ENCODE measurements around the gene HHAT. TPM values are rescaled to one million over a fixed set of nuclear protein-coding genes. Genes with fewer than 3 reads are reported as not detected.

Gene HHAT
- total RNA-seq, 1 donor from 2014 or later = 2.9 TPM

GRCh38 chr1:210367566-210367965 lies 38.9 kb downstream of the HHAT start:
- no peak for TF ChIP-seq CTCF (IDR thresholded peaks at IDR 0.05; ENCODE audit: insufficient read depth, low read length, severe bottlenecking)
- FAIRE-seq = peak; percentile 13
- no peak overlapping the region for H3K4me3 ChIP-seq (ENCODE audit: low read depth, low read length)
- no peaks in the 10 kb centered on the region for H3K36me3 ChIP-seq (ENCODE audit: control insufficient read depth, insufficient read depth, low read length)
- no peaks in the 10 kb centered on the region for H3K27me3 ChIP-seq (ENCODE audit: control insufficient read depth, insufficient read depth, low read length)
- no peak for DNase-seq (ENCODE audit: low read depth)

GRCh38 chr1:210369425-210369824 lies 40.7 kb downstream of the HHAT start:
- Histone ChIP-seq H3K27me3 (ENCODE audit: control insufficient read depth, insufficient read depth, low read length) (no peaks in the 10 kb centered on the region), H3K36me3 (ENCODE audit: control insufficient read depth, insufficient read depth, low read length) (no peaks in the 10 kb centered on the region), H3K4me3 (ENCODE audit: low read depth, low read length) (no peak overlapping the region)
- TF ChIP-seq CTCF (IDR thresholded peaks at IDR 0.05; ENCODE audit: insufficient read depth, low read length, severe bottlenecking) = no peak
- DNase-seq (ENCODE audit: low read depth) (no peak), FAIRE-seq (no peak)

- Histone ChIP-seq H3K4me3 (ENCODE audit: low read depth, low read length) (no peak overlapping the region), H3K36me3 (ENCODE audit: control insufficient read depth, insufficient read depth, low read length) (no peaks in the 10 kb centered on the region), H3K27me3 (ENCODE audit: control insufficient read depth, insufficient read depth, low read length) (no peaks in the 10 kb centered on the region)
- no peak for TF ChIP-seq CTCF (IDR thresholded peaks at IDR 0.05; ENCODE audit: insufficient read depth, low read length, severe bottlenecking)
- DNase-seq (ENCODE audit: low read depth) (no peak), FAIRE-seq (no peak)
Observed at GRCh38 chr1:210371916-210372315, 43.2 kb downstream of the HHAT start.

GRCh38 chr1:210372491-210372890 lies 43.8 kb downstream of the HHAT start:
- no peak for FAIRE-seq
- Histone ChIP-seq H3K27me3 (ENCODE audit: control insufficient read depth, insufficient read depth, low read length) (no peaks in the 10 kb centered on the region), H3K36me3 (ENCODE audit: control insufficient read depth, insufficient read depth, low read length) (no peaks in the 10 kb centered on the region), H3K4me3 (ENCODE audit: low read depth, low read length) (no peak overlapping the region)
- no peak for TF ChIP-seq CTCF (IDR thresholded peaks at IDR 0.05; ENCODE audit: insufficient read depth, low read length, severe bottlenecking)
- no peak for DNase-seq (ENCODE audit: low read depth)

- Histone ChIP-seq H3K4me3 (ENCODE audit: low read depth, low read length) (no peak overlapping the region), H3K36me3 (ENCODE audit: control insufficient read depth, insufficient read depth, low read length) (no peaks in the 10 kb centered on the region), H3K27me3 (ENCODE audit: control insufficient read depth, insufficient read depth, low read length) (no peaks in the 10 kb centered on the region)
- DNase-seq (ENCODE audit: low read depth) = no peak
- no peak for FAIRE-seq
- no peak for TF ChIP-seq CTCF (IDR thresholded peaks at IDR 0.05; ENCODE audit: insufficient read depth, low read length, severe bottlenecking)
Observed at GRCh38 chr1:210372931-210373627, 44.4 kb downstream of the HHAT start.

GRCh38 chr1:210373628-210373877 lies 44.9 kb downstream of the HHAT start:
- DNase-seq (ENCODE audit: low read depth) (no peak), FAIRE-seq (no peak)
- Histone ChIP-seq H3K36me3 (ENCODE audit: control insufficient read depth, insufficient read depth, low read length) (no peaks in the 10 kb centered on the region), H3K27me3 (ENCODE audit: control insufficient read depth, insufficient read depth, low read length) (no peaks in the 10 kb centered on the region), H3K4me3 (ENCODE audit: low read depth, low read length) (no peak overlapping the region)
- no peak for TF ChIP-seq CTCF (IDR thresholded peaks at IDR 0.05; ENCODE audit: insufficient read depth, low read length, severe bottlenecking)

All from bronchial epithelial cell (primary cell).